HG02763 (cell line): ENCODE data around the gene RNF208.
A peak's percentile ranks its signal among the peaks of the same experiment; 100 is the strongest.

Experiments
- ATAC-seq: cut with Tn5 transposase; IDR thresholded peaks from one replicate; pipeline ENCODE4 v1.9.1; 2021; ENCODE audit warnings: mild to moderate bottlenecking, moderate library complexity; ENCODE audit not compliant: unreplicated experiment

The RNF208 gene

GRCh38 chr9:137193771-137194170 lies 28.3 kb downstream of the RNF208 start:
- ATAC-seq = no peak

- no peak for ATAC-seq
Measured at GRCh38 chr9:137192859-137193258, 29.2 kb downstream of the RNF208 start.

GRCh38 chr9:137192448-137192780 lies 29.6 kb downstream of the RNF208 start:
- no peak for ATAC-seq

- no peak for ATAC-seq
Measured at GRCh38 chr9:137191691-137192447, 30.2 kb downstream of the RNF208 start.

- ATAC-seq = no peak
Measured at GRCh38 chr9:137191245-137191644, 30.8 kb downstream of the RNF208 start.

GRCh38 chr9:137190315-137190856 lies 31.7 kb downstream of the RNF208 start:
- ATAC-seq = no peak

- ATAC-seq = no peak
Measured at GRCh38 chr9:137189297-137190295, 32.4 kb downstream of the RNF208 start.

GRCh38 chr9:137188490-137189296 lies 33.3 kb downstream of the RNF208 start, which contains the start of the genes ANAPC2 and SSNA1:
ANAPC2 (minus strand) TSS chr9:137188560; CDS start chr9:137188532, 28 bp downstream.
SSNA1 (plus strand) TSS chr9:137188676; CDS start chr9:137188727, 51 bp downstream.
- ATAC-seq = peak; percentile 82

GRCh38 chr9:137188086-137188489 lies 34.0 kb downstream of the RNF208 start:
- no peak for ATAC-seq

- no peak for ATAC-seq
Measured at GRCh38 chr9:137187386-137187785, 34.7 kb downstream of the RNF208 start.

- ATAC-seq = no peak
Measured at GRCh38 chr9:137186385-137186784, 35.7 kb downstream of the RNF208 start.

- ATAC-seq = no peak
Measured at GRCh38 chr9:137185921-137186320, 36.1 kb downstream of the RNF208 start.

- no peak for ATAC-seq
Measured at GRCh38 chr9:137184881-137185660, 37.0 kb downstream of the RNF208 start.

- no peak for ATAC-seq
Measured at GRCh38 chr9:137183980-137184595, 38.0 kb downstream of the RNF208 start.

GRCh38 chr9:137182836-137183235 lies 39.2 kb downstream of the RNF208 start:
- ATAC-seq = no peak

GRCh38 chr9:137181680-137182079 lies 40.4 kb downstream of the RNF208 start:
- no peak for ATAC-seq

- ATAC-seq = no peak
Measured at GRCh38 chr9:137180491-137180890, 41.5 kb downstream of the RNF208 start.

- ATAC-seq = no peak
Measured at GRCh38 chr9:137179761-137180160, 42.3 kb downstream of the RNF208 start.

- no peak for ATAC-seq
Measured at GRCh38 chr9:137178939-137179630, 43.0 kb downstream of the RNF208 start.
